Lower leg skin (tissue), 3 donors: ENCODE data around the gene KIF1B.

ENCODE experiments used
- POLR2A ChIP-seq, 2 donors: fragments of 450-650 bp; IDR thresholded peaks; one replicate each; pipeline ENCODE4 v1.6.1; 2016 to 2017; ENCODE audit warnings: antibody characterized with exemption in 2 of 2, mild to moderate bottlenecking in 1 of 2, moderate library complexity in 1 of 2
- TF ChIP-seq, protein P1 (sequence below), 3 donors: fragments of 450-650 bp; IDR thresholded peaks; one replicate each; pipeline ENCODE4 v1.5.1; 2016; ENCODE audit warnings: antibody characterized with exemption in 3 of 3, mild to moderate bottlenecking in 3 of 3, moderate library complexity in 2 of 3

DNA sequence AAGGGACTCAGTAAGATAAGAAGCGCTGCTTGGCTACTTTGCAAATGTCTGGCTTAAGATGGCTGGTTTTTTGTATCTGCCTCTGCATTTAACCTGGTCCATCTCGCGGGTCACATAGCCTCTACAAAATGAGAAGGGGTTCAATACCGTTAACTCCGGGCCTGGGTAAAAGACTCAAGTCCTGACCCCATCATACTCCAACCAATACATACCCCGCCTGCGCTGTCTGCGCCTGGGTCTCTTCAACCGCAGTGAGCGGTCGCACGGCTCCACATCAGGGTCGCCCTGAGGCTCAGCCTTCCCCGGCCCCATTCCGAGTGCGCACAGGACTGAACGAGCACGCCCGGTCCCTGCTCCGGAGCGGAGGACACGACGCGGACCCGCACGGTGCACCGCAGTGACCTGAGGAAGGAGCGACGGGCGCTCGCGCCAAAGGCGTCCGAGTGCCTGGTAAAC is 187.9 kb downstream of the KIF1B start:
- TF ChIP-seq, protein P1, sequence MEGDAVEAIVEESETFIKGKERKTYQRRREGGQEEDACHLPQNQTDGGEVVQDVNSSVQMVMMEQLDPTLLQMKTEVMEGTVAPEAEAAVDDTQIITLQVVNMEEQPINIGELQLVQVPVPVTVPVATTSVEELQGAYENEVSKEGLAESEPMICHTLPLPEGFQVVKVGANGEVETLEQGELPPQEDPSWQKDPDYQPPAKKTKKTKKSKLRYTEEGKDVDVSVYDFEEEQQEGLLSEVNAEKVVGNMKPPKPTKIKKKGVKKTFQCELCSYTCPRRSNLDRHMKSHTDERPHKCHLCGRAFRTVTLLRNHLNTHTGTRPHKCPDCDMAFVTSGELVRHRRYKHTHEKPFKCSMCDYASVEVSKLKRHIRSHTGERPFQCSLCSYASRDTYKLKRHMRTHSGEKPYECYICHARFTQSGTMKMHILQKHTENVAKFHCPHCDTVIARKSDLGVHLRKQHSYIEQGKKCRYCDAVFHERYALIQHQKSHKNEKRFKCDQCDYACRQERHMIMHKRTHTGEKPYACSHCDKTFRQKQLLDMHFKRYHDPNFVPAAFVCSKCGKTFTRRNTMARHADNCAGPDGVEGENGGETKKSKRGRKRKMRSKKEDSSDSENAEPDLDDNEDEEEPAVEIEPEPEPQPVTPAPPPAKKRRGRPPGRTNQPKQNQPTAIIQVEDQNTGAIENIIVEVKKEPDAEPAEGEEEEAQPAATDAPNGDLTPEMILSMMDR (IDR thresholded peaks at IDR 0.05): no peak
- TF ChIP-seq POLR2A (IDR thresholded peaks at IDR 0.05): no peak
